GM18858 (cell line): ENCODE measurements around the gene C5orf22.
"Not testable (repeated sequence)": the region's sequence is repeated elsewhere in the genome, so short reads cannot be mapped to it uniquely, and the experiment has no call there.

ENCODE experiments used
- ATAC-seq: cut with Tn5 transposase; IDR thresholded peaks from one replicate; pipeline ENCODE4 v1.9.1; 2021; ENCODE audit not compliant: unreplicated experiment

Gene C5orf22

GRCh38 chr5:31531888-31532547 is at the start of gene C5orf22, which contains the start of gene DROSHA:
Gene C5orf22 (plus strand): TSS chr5:31532301. CDS start chr5:31532393, 92 bp downstream.
Gene DROSHA (minus strand): TSS chr5:31532093. CDS start chr5:31529059, 3,034 bp downstream.
- peak; percentile 90 for ATAC-seq

- no peak for ATAC-seq
Measured at GRCh38 chr5:31485376-31486207, 46.5 kb upstream of the C5orf22 start.

DNA sequence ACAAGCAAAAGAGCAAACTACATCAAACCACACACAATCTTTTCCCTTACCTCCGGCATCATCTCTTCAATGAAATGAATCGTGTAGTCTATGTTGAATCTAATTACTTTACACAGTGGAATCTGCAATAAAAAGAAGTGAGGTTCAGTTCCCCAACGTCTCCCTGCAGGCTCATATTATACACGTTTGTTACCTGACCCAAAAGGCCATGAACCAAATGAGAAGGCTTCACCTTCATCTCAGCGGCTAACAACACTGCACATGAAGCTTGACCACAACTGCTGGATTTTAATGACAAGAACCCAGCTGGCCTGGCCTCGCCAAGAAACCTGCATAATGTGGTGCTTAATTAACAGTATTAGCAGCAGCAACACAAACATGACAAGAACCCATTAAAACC is 45.7 kb upstream of the C5orf22 start:
- no peak for ATAC-seq

DNA sequence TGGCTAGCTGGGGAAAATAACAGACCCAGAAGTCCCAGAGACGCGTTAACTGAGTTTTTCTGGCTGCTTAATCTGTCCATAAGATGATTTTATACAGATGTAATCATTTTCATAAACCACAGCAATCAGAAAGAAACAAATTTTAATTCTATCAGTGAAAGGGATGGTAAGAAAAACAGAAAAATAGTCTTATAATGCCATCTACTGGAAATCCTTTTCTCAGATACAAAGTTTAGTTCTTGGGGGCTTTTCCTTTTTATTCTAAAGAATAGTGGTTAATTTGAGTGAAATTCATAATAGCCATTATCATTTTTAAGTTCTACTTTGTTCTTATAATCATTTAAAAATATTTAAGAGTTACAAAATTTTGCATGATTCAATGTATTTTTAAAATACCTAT is 44.6 kb upstream of the C5orf22 start:
- no peak for ATAC-seq

GRCh38 chr5:31492869-31493268 is 39.2 kb upstream of the C5orf22 start:
- no peak for ATAC-seq

DNA sequence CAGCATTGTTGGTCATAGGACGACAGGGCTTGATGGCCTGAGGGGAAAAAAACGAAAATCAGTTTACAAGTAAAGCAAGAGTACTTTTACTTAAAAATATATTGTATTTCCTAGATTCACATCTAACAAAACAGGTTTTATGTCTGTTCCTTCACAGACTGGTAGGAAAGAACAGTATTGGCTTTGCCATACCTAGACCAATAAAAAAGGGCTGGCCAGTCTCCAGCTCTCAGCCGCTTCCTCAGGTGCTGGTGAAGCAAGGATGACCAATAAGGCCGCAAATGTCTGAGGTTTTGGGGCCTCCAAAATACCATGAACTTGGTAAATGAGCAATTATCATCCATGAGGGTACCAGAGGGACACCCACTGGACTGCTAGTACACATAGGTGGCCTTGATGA is 36.8 kb upstream of the C5orf22 start:
- no peak for ATAC-seq

GRCh38 chr5:31496301-31496700 is 35.8 kb upstream of the C5orf22 start:
- no peak for ATAC-seq

DNA sequence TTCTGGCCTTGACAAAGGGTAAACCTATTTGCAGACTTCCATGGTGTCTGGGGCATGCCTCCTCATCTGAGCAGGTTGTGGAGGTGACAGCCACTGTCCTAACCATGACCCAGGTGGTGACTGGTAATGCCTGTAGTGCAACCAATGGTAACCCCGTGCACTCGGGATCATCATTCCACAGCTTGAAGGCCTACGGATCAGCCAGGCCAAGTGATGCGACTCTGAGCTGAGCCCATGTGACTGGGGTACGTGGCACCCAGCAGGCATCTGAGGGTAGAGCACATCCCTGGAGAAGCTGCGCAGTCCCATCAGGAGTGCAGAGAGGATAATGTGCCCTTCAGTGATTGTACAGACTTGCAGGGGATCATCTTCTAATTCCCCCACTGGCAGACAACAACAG is 35.2 kb upstream of the C5orf22 start:
- no peak for ATAC-seq

- ATAC-seq, result no peak
Measured at GRCh38 chr5:31500256-31500655, 31.8 kb upstream of the C5orf22 start.

GRCh38 chr5:31502506-31502905 is 29.6 kb upstream of the C5orf22 start:
- no peak for ATAC-seq

DNA sequence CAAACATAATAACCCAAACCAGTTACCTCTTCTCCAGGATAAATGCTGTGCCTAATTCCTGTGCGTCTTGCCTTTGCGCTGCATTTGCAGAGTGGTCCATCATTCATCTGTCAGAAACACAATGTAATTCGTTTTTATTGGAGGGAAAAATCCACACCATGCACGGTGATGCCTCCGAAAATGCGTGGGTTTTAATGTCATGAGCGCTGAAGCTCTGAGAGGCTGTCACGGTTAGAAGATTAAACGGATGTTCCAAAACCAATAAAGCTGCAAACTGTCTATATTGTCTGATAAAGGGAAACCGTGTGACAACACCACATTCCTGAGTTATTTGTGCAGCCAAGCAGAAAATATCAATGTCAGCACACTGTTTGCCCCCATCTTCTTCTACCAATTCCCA is 27.6 kb upstream of the C5orf22 start:
- ATAC-seq, result no peak

- ATAC-seq, result no peak
Measured at GRCh38 chr5:31511305-31511704, 20.8 kb upstream of the C5orf22 start.

GRCh38 chr5:31516802-31517201 is 15.3 kb upstream of the C5orf22 start:
- ATAC-seq, result no peak

GRCh38 chr5:31523041-31523440 is 9.1 kb upstream of the C5orf22 start:
- no peak for ATAC-seq

GRCh38 chr5:31530541-31531265 is 1.4 kb upstream of the C5orf22 start:
- no peak for ATAC-seq

DNA sequence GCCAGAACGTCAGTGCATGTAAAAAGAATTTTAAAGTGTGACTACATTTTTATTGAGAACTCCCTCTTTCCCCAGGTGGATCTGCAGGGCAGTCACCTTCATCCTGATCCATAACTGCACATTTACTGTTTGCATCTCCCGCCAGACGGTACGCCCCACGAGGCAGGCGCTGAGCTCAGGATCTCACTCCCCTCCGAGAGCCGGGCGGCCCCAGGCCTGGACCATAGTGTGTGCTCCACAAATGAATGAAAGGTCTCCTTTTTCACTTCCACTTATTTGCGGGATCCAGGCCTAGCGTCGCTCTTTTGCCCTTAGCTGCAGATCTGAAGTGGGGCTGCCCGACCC is 586 bp upstream of the C5orf22 start:
- ATAC-seq, result peak; percentile 17

DNA sequence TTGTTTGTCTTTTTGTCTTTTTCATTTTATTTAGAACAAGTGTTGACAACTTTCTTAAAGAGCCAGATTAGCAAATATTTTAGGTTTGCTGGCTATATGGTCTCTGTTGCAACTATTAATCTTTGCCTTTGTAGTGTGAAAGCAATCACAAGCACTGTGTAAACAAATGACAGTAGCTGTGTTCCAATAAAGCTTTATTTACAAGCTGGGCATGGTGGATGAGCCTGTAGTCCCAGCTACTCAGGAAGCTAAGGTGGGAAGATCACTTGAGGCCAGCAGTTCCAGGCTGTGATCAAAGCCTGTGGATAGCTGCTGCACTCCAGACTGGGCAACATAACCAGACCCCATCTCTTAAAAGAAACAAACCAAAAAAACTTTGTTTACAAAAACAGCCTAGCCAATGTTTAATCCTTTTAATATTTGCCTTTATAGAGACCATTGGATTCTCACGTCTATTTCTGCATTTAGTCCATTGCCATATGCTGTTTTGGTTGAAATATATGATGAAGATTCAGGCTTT is 2.5 kb downstream of the C5orf22 start:
- no peak for ATAC-seq

DNA sequence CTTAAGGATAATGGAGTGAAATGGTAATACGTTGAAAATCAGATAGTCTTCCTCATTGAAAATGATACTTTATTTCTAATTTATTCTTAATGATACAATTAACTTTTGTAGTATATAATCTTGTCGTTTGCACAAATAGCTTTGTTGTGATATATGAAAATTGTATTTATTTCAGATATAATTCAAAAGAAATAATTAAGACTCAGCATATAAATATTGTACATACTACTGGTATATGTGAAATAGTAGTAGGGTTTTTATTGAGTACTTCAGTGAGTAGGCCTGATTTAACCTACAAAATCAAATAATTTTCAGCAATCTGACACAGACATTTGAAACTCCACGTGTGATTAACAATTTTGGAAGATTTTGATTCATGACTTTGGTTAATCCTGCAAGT is 4.8 kb downstream of the C5orf22 start:
- no peak for ATAC-seq

DNA sequence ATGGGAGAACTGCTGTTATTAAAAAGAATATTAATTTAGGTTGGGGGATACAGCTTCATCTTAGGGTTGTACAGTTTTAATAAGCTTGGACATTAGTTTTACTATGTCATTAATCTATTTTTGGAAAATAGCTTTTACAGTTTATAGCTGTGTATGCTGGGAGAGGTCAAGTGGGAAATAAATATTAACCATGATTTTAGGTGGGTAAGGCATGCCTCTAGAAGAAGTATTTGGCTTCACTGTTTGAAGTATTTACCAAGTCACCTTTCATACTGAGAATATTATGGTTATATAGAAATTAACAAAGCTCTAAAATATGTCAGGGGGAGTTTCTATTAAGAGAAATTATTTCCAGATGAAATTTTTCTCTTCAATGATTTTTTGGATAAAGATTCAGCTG is 5.2 kb downstream of the C5orf22 start:
- no peak for ATAC-seq

- no peak for ATAC-seq
Measured at GRCh38 chr5:31537851-31538250, 5.8 kb downstream of the C5orf22 start.

- ATAC-seq, result not testable (repeated sequence)
Measured at GRCh38 chr5:31549114-31549513, 17.0 kb downstream of the C5orf22 start.

DNA sequence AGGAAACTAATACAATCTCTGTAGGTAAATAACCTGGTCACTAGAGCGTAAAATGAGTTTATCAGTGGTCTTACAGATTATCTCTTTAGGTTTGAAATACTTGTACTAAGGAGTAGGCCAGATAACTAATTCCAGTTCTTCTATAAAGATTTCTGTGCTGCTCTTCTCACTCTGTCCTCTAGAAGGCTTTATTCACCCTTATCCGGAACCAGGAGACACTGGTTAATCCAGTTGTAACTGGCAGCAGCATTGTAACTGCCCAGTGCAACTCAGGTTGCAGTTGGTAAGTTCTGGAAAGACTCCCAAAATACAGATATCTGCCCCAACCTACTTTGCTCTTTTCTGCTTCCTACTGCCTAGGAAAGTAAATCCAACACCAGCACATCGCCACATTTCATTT is 19.8 kb downstream of the C5orf22 start:
- ATAC-seq, result no peak
